ENCODE measurements around the gene MMP17.

DNA sequence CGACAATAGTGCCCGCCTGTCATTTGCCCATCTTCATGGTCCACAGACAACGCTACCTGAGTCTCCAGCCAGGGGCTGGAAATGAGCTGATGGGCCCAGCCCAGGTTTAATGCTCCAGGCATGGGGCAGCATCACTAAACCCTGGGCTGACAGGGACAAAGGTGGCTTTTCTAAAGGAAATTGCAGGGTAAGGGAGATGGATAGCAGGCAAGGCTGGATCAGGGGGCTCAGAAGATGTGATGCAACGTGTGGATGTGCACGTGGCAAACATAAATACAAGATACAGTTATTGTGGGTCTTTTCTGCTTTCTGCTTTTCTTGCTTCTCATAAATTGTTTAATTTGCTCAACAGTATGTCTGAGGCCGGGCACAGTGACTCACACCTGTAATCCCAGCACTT is 3.7 kb upstream of the MMP17 start:
- TF ChIP-seq, protein P1, sequence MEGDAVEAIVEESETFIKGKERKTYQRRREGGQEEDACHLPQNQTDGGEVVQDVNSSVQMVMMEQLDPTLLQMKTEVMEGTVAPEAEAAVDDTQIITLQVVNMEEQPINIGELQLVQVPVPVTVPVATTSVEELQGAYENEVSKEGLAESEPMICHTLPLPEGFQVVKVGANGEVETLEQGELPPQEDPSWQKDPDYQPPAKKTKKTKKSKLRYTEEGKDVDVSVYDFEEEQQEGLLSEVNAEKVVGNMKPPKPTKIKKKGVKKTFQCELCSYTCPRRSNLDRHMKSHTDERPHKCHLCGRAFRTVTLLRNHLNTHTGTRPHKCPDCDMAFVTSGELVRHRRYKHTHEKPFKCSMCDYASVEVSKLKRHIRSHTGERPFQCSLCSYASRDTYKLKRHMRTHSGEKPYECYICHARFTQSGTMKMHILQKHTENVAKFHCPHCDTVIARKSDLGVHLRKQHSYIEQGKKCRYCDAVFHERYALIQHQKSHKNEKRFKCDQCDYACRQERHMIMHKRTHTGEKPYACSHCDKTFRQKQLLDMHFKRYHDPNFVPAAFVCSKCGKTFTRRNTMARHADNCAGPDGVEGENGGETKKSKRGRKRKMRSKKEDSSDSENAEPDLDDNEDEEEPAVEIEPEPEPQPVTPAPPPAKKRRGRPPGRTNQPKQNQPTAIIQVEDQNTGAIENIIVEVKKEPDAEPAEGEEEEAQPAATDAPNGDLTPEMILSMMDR (IDR thresholded peaks at IDR 0.05) = no peak
- no peak for TF ChIP-seq POLR2A (IDR thresholded peaks at IDR 0.05)

Data from esophagus squamous epithelium (tissue), 4 donors.